ENCODE data around the gene MKNK1. TPM values are rescaled to one million over a fixed set of nuclear protein-coding genes. Genes with fewer than 3 reads are reported as not detected.

Gene MKNK1
- total and polyA plus RNA-seq, 2 of the 8 experiments (the other 6 are each of a cell fraction or from before 2014, with no cell fraction given), result 13.9 to 21.5 TPM

- H2BK20ac ChIP-seq (ENCODE audit: low read length), result no peak overlapping the region
- no peaks in the 10 kb centered on the region for H3K79me1 ChIP-seq (ENCODE audit: low read depth, low read length)
- no peak overlapping the region for H2BK120ac ChIP-seq (replicated peaks; ENCODE audit: low read depth, low read length)
- no peak overlapping the region for H3K18ac ChIP-seq (ENCODE audit: extremely low read depth, low read length)
- no peak overlapping the region for H2BK15ac ChIP-seq (ENCODE audit: low read length)
- peaks cover 18 to 63% (median 49%) of the 10 kb centered on the region in 4 experiments for H3K27me3 ChIP-seq (replicated peaks in 1 of 4; ENCODE audit: control insufficient read depth in 3 of 4, extremely low read depth in 1 of 4, insufficient read depth in 3 of 4, low read length in 3 of 4)
- no peak overlapping the region for H4K8ac ChIP-seq (ENCODE audit: extremely low read depth, insufficient read depth, low read length)
- no peak overlapping the region for H3K23ac ChIP-seq (ENCODE audit: insufficient read length)
- no peak overlapping the region for H2BK5ac ChIP-seq (ENCODE audit: low read depth, low read length)
- peaks cover 0 to 2% of the 10 kb centered on the region in 2 experiments for H4K20me1 ChIP-seq (replicated peaks in 1 of 2; ENCODE audit: control insufficient read depth in 1 of 2, insufficient read depth in 2 of 2, low read length in 2 of 2)
- H2AFZ ChIP-seq (ENCODE audit: low read length), result no peak overlapping the region
- H3K4me3 ChIP-seq (ENCODE audit: extremely low read depth in 1 of 4, insufficient read depth in 2 of 4, low read depth in 3 of 4, low read length in 4 of 4), result no peak overlapping the region
- no peak for FAIRE-seq
- H3K4ac ChIP-seq (replicated peaks; ENCODE audit: insufficient read length, low read depth, low read length), result no peak overlapping the region
- H4K5ac ChIP-seq (ENCODE audit: insufficient read length, low read depth, low read length), result no peak overlapping the region
- peaks cover 5% of the 10 kb centered on the region; the same call in 1 of the 2 replicates for H3K23me2 ChIP-seq (ENCODE audit: low read depth, low read length)
- ChIA-PET CTCF (ENCODE audit: partially characterized antibody) (interaction anchor here (1.1 to 25.0 kb wide), 9 partner anchors 7 to 96 kb away, joined by 3 to 1068 read pairs (median 7); partner anchors contain the start of gene DMBX1), POLR2A (ENCODE audit: partially characterized antibody) (no interaction called here)
- no peak overlapping the region for H3K27ac ChIP-seq (ENCODE audit: low read depth, low read length)
- H3K56ac ChIP-seq (replicated peaks; ENCODE audit: insufficient read length, low read depth, low read length), result no peak overlapping the region
- no peak overlapping the region for H2AK5ac ChIP-seq (ENCODE audit: low read depth, low read length)
- TF ChIP-seq HDAC6 (IDR thresholded peaks at IDR 0.05; ENCODE audit: low read depth, low read length) (no peak), TEAD4 (IDR thresholded peaks at IDR 0.05; ENCODE audit: low read depth, low read length) (no peak), ATF2 (IDR thresholded peaks at IDR 0.05; ENCODE audit: low read length) (no peak), ASH2L (IDR thresholded peaks at IDR 0.05; ENCODE audit: low read length) (no peak), YY1 (IDR thresholded peaks at IDR 0.05; ENCODE audit: low read depth, low read length) (no peak), POLR2AphosphoS5 (IDR thresholded peaks at IDR 0.05; ENCODE audit: low read depth, low read length) (no peak), GTF2F1 (IDR thresholded peaks at IDR 0.05; ENCODE audit: borderline replicate concordance, low read depth, low read length) (no peak), SRF (IDR thresholded peaks at IDR 0.05; ENCODE audit: low read depth, low read length) (no peak), CREB1 (IDR thresholded peaks at IDR 0.05) (no peak)
- H2BK12ac ChIP-seq (ENCODE audit: low read depth, low read length), result no peak overlapping the region
- no peak overlapping the region for H3K9ac ChIP-seq (replicated peaks in 1 of 4; ENCODE audit: extremely low read depth in 1 of 4, low read depth in 3 of 4, low read length in 3 of 4)
- no peak overlapping the region for H3K4me2 ChIP-seq (ENCODE audit: insufficient read depth in 1 of 2, low read depth in 2 of 2, low read length in 2 of 2)
- DNase-seq (ENCODE audit: low read depth in 1 of 2, low spot score in 2 of 2), result no peak
- H3K36me3 ChIP-seq (ENCODE audit: control insufficient read depth in 2 of 4, insufficient read depth in 4 of 4, low read length in 3 of 4), result no peaks in the 10 kb centered on the region
- H3K79me2 ChIP-seq (ENCODE audit: control insufficient read depth in 1 of 2, insufficient read depth in 2 of 2, low read length in 2 of 2), result no peaks in the 10 kb centered on the region
- H3K9me3 ChIP-seq (ENCODE audit: insufficient read depth in 2 of 2, low read depth in 1 of 2, low read length in 1 of 2), result no peaks in the 10 kb centered on the region
- peaks cover 0 to 2% (median 0%) of the 10 kb centered on the region in 4 experiments; a peak in 4 of 7 replicates for H3K4me1 ChIP-seq (replicated peaks in 1 of 4; ENCODE audit: control insufficient read depth in 3 of 4, insufficient read depth in 4 of 4, low read length in 3 of 4)
- no peak overlapping the region for H3K14ac ChIP-seq (ENCODE audit: insufficient read length)
- H4K91ac ChIP-seq (replicated peaks; ENCODE audit: insufficient read length, low read length), result no peak overlapping the region
- 78% methylated on average over 2 of the region's 2 CpGs; no CpG with 5 or more reads in 1 of the 2 experiments for WGBS, 2 experiments (ENCODE audit: extremely low coverage in 1 of 2, insufficient coverage in 1 of 2, insufficient read length in 1 of 2, insufficient replicate concordance in 2 of 2, low coverage in 1 of 2, low lambda C conversion rate in 2 of 2, missing lambda C conversion rate in 1 of 2)
Observed at GRCh38 chr1:46537651-46538050, 66.4 kb downstream of the MKNK1 start.

All from H1 (cell line).